Panc1 (cell line): Measurements from ENCODE around the gene FZD2.

ENCODE experiments used
- CTCF ChIP-seq: fragments of 450-650 bp; IDR thresholded peaks from 2 replicates; pipeline ENCODE4 v1.5.1; 2017; ENCODE audit warnings: mild to moderate bottlenecking
- TCF7L2 ChIP-seq: IDR thresholded peaks from 2 replicates; pipeline ENCODE4 v1.6.1; 2011; ENCODE audit warnings: mild to moderate bottlenecking, low read depth, low read length, inconsistent platforms

- TF ChIP-seq CTCF, result no peak
- no peak for TF ChIP-seq TCF7L2
Observed at GRCh38 chr17:44601973-44602372, 44.7 kb downstream of the FZD2 start.
